ENCODE data around the gene DSN1.

The DSN1 gene

GRCh38 chr20:36754656-36755222 is 18.8 kb downstream of the DSN1 start:
- peak; percentile 19 for DNase-seq (ENCODE audit: low read depth)

- DNase-seq (ENCODE audit: low read depth): no peak
Measured at GRCh38 chr20:36752582-36752981, 21.0 kb downstream of the DSN1 start.

- peak; percentile 89 for DNase-seq (ENCODE audit: low read depth)
Measured at GRCh38 chr20:36745927-36746659, 27.5 kb downstream of the DSN1 start, which contains the start of gene NDRG3. Gene NDRG3, minus strand, starts transcription at chr20:36746090. Its CDS starts 24,355 bp downstream, at chr20:36721735.

GRCh38 chr20:36745234-36745926 is 28.2 kb downstream of the DSN1 start:
- no peak for DNase-seq (ENCODE audit: low read depth)

- DNase-seq (ENCODE audit: low read depth): no peak
Measured at GRCh38 chr20:36744764-36745191, 28.8 kb downstream of the DSN1 start.

GRCh38 chr20:36744243-36744642 is 29.3 kb downstream of the DSN1 start:
- no peak for DNase-seq (ENCODE audit: low read depth)

- DNase-seq (ENCODE audit: low read depth): no peak
Measured at GRCh38 chr20:36742558-36742957, 31.0 kb downstream of the DSN1 start.

GRCh38 chr20:36741072-36741471 is 32.5 kb downstream of the DSN1 start:
- no peak for DNase-seq (ENCODE audit: low read depth)

- DNase-seq (ENCODE audit: low read depth): no peak
Measured at GRCh38 chr20:36737183-36737499, 36.4 kb downstream of the DSN1 start.

GRCh38 chr20:36736451-36737182 is 36.9 kb downstream of the DSN1 start:
- no peak for DNase-seq (ENCODE audit: low read depth)

GRCh38 chr20:36732456-36732855 is 41.1 kb downstream of the DSN1 start:
- DNase-seq (ENCODE audit: low read depth): no peak

- DNase-seq (ENCODE audit: low read depth): no peak
Measured at GRCh38 chr20:36728986-36729385, 44.6 kb downstream of the DSN1 start.

- no peak for DNase-seq (ENCODE audit: low read depth)
Measured at GRCh38 chr20:36726168-36726567, 47.4 kb downstream of the DSN1 start.

- DNase-seq (ENCODE audit: low read depth): no peak
Measured at GRCh38 chr20:36720510-36720909, 53.1 kb downstream of the DSN1 start.

GRCh38 chr20:36717657-36718056 is 55.9 kb downstream of the DSN1 start:
- DNase-seq (ENCODE audit: low read depth): no peak

- DNase-seq (ENCODE audit: low read depth): no peak
Measured at GRCh38 chr20:36717021-36717420, 56.5 kb downstream of the DSN1 start.

GRCh38 chr20:36712775-36713174 is 60.8 kb downstream of the DSN1 start:
- no peak for DNase-seq (ENCODE audit: low read depth)

- DNase-seq (ENCODE audit: low read depth): no peak
Measured at GRCh38 chr20:36709126-36709525, 64.4 kb downstream of the DSN1 start.

GRCh38 chr20:36703530-36703929 is 70.0 kb downstream of the DSN1 start:
- no peak for DNase-seq (ENCODE audit: low read depth)
